Head of caudate nucleus (tissue), 42 donors: Measurements from ENCODE around the gene PLEKHD1.
"Not testable (repeated sequence)": the region's sequence is repeated elsewhere in the genome, so short reads cannot be mapped to it uniquely, and the experiment has no call there.

ENCODE experiments used
- DNase-seq, 42 donors: peaks; one replicate each; pipeline versions ENCODE4 v3.0.0 to v3.0.0-alpha.2; 2020 to 2021; ENCODE audit warnings: mixed read lengths in 7 of 42
- intact Hi-C: fragments of 100-400 bp; cut with DNase I; formaldehyde crosslinking; loops from one replicate; pipeline ENCODE4 v1.15.0; 2022

Gene PLEKHD1

GRCh38 chr14:69479696-69480095 lies 4.8 kb upstream of the PLEKHD1 start:
- no peak for DNase-seq
- intact Hi-C loops, result no loop called here

- intact Hi-C loops, result no loop called here
- no peak for DNase-seq
Observed at GRCh38 chr14:69480136-69480535, 4.4 kb upstream of the PLEKHD1 start.

- no peak for DNase-seq
- intact Hi-C loops, result no loop called here
Observed at GRCh38 chr14:69481815-69482568, 2.5 kb upstream of the PLEKHD1 start.

GRCh38 chr14:69483765-69484443 lies 624 bp upstream of the PLEKHD1 start:
- no peak for DNase-seq
- intact Hi-C loops, result no loop called here

DNA sequence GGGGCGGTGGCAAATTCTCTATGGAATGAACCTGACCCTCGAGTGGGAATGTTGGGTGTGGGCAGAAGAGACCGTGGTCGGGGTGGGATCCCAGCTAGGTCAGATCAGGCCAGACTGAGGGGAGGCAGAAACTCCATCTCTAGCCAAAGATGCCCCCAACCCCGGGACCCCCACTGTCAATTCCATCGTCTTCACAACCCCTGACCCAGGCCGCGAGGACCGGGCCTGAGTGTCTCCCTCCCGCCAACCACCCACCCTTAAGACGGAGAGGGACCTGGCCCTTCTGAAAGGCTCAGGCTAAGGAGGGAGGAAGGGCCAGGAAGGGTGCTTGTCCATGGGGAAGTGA lies 760 bp downstream of the PLEKHD1 start:
- intact Hi-C loops, result no loop called here
- DNase-seq, result no peak

DNA sequence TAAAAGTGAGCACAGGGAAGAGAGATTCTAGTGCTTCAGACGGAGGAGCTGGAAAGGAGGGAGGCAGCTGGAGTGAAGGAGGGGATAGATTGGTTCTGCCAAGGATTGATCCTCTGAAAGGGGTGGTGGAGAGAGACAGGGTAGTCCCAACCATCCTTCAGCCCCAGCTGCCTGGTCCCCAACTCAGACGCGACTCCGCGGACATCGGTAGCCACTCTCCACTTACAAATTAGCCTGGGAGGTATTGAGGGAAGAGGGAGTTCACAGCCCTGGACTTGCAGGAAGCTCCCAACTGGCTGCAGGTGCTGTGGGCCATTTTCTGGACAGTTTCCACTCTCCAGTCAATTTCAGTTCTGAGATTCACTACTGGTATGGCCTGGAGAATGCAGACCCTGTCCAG lies 1.2 kb downstream of the PLEKHD1 start:
- DNase-seq, result no peak
- intact Hi-C loops, result no loop called here

- intact Hi-C loops, result no loop called here
- no peak for DNase-seq
Observed at GRCh38 chr14:69487226-69487625, 2.7 kb downstream of the PLEKHD1 start.

DNA sequence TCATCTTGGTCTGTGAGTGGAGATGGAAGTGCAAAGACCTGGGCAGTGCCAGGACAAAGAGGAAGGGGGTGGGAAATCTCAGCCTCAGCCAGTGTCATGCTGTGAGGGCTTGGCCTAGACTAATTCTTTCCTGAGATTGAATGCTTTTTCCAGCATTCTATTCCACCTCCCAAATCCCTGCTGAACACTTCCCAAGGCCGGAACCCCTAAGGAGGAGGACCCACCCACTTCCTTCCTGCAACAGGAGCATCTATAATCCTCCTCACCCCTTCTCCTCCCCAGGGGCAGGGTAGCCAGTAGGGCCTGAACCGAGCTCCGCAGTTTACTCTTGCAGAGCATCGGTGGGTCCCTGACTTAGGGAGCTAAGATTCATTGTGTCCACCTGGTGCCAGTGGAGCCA lies 3.2 kb downstream of the PLEKHD1 start:
- intact Hi-C loops, result no loop called here
- no peak for DNase-seq

DNA sequence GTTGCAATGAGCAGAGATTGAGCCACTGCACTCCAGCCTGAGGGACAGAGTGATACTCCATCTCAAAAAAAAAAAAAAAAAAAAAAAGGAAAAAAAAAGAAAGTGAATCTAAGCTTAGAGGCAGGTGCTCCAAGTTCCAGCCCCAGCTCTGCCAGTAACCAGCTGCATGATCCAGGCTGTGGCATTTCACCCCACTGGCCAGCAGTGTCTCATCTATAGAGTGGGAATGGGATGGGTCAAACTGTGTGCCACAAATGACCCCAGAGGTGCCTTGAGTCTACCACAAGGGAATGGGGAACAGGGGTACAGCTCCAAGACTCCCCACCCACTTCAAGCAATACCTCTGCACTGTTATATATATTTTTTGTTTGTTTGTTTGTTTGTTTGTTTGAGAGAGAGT lies 5.0 kb downstream of the PLEKHD1 start:
- intact Hi-C loops, result no loop called here
- DNase-seq, result no peak

GRCh38 chr14:69490219-69490918 lies 5.8 kb downstream of the PLEKHD1 start:
- DNase-seq, result no peak
- intact Hi-C loops, result no loop called here

GRCh38 chr14:69491193-69491592 lies 6.7 kb downstream of the PLEKHD1 start:
- no peak for DNase-seq
- intact Hi-C loops, result no loop called here

DNA sequence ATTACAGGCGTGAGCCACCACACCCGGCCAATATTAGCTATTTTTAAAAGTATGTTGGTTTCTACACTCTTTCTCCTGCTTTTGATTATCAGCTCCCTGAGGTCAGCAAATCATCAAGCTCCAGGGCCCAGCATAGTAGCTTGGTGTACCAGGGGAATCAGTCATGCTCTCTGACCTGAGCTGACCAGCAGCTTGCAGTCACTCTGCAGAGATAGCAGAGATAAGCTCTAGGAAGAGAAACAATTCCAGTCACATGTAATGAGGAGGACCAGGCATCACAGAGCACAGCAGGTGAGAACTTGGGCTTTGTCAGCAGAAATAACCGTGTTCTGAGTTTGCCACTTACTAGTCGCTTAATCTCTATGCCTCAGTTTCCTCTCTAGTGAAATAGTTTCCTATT lies 8.5 kb downstream of the PLEKHD1 start:
- DNase-seq, result no peak
- intact Hi-C loops, result no loop called here

DNA sequence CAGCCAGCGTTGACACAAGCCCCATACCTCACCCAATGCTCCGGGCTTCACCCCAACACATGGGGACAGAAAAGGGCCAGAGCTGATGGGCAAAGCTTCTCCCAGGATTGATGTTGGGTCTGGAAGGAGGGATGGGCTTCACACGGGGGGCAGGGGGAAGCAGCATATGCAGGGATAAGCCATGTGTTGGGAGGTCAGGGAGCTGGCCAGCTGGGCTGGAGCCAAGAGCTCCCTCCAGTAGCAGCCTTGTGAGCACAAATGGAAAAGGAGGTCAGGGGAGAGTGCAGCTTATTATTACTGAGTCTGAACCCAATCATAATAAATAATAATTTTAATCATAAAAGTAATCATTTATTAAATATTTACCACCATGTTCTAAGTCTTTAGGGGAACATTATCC lies 9.3 kb downstream of the PLEKHD1 start:
- no peak for DNase-seq
- intact Hi-C loops, result no loop called here

- intact Hi-C loops, result no loop called here
- no peak for DNase-seq
Observed at GRCh38 chr14:69495341-69495921, 10.9 kb downstream of the PLEKHD1 start.

DNA sequence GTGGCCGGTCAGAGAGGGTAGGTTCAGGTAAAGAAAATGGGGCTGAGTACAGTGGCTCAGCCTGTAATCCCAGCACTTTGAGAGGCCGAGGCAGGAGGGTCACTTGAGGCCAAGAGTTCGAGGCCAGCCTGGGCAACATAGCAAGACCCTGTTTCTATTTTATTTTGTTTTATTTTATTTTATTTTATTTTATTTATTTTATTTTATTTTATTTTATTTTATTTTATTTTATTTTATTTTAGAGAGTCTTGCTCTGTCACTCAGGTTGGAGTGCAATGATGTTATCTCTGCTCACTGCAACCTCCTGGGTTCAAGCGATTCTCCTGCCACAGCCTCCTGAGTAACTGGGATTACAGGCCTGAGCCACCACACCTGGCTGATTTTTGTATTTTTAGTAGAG lies 13.3 kb downstream of the PLEKHD1 start:
- intact Hi-C loops, DNase-seq: not testable (repeated sequence)

DNA sequence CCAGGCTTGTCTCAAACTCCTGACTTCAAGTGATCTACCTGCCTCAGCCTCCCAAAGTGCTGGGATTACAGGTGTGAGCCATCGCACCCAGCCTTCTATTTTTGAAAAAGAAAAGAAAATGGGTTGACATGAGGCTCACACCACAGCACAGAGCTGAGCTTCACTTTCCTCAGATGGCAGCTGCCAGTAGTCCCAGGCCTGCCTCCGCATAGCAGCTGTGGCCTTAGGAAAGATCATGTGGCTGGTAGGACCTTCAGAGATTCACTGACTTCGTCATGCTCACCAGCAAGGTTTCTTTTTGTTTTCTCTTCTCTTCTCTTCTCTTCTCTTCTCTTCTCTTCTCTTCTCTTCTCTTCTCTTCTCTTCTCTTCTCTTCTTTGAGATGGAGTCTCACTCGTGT lies 13.8 kb downstream of the PLEKHD1 start:
- intact Hi-C loops, DNase-seq: not testable (repeated sequence)

- no peak for DNase-seq
- intact Hi-C loops, result no loop called here
Observed at GRCh38 chr14:69499436-69499835, 14.9 kb downstream of the PLEKHD1 start.

DNA sequence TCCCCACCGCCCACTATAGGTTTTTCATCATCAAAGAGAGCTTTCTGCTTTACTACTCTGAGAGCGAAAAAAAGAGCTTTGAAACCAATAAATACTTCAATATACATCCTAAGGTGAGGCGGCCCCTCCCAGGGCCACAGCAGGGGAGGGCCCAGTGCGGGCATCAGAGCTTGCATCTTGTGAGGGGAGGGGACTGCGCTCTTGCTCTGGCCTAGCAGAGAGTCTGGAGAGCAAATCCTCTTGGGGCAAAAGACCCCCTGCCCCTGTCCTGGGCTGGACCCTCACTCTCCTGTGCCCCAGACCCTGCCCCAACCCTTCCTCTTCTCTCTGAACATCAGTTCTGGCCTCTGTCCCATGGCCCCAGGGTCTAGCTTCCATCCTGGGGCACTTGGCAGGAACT lies 15.6 kb downstream of the PLEKHD1 start:
- intact Hi-C loops, result no loop called here

DNA sequence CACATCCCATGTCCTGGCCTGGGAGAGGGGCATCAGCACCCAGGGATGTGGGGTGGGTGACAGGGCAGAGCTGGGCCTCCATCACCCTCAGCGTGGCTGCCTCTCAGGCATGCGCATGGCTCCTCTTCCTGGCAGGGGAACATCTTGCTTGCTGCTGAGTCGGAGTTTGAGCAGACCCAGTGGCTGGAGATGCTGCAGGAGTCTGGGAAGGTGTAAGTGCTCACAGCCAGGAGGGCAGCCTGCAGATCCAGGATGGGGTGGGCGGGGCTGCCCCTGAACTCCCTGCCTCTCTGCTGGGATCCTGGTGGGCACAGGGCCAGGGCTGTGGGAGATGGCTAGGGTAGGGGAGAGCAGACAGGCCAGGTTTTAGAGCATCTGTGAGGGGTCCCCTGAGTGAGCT lies 16.2 kb downstream of the PLEKHD1 start:
- intact Hi-C loops, result no loop called here
- no peak for DNase-seq

More for the DNA sequence above, 15.6 kb downstream of the PLEKHD1 start:
- no peak for DNase-seq

DNA sequence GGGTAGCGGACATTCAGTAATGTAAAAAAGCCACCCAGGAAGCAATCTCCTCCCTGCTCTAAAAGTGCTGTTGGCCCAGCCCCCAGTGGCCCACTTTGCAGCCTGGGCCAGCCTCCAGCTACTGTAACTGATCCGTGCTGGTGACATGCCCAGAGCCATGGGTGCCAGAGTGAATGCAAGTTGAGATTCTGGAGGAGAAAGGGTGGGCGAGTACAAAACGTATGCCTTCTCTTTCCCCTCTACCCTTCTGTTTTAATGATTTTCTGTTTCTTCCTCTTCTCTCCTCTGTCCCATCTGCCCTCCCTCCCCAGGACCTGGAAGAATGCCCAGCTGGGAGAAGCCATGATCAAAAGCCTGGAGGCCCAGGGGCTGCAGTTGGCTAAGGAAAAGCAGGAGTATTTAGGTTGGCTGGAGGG lies 16.9 kb downstream of the PLEKHD1 start:
- peak in 39 of 42 donors; percentile 6 to 79 (median 46) for DNase-seq
- intact Hi-C loops, result no loop called here
